Mesenchymal stem cell (in vitro differentiated cells and primary cell): ENCODE data around the gene AKT1.

Experiments
- DNase-seq: peaks from one replicate; pipeline ENCODE4 v3.0.0-alpha.2; 2013
- H2AFZ ChIP-seq: one replicate; pipeline ENCODE4 v1.6.1; 2013; ENCODE audit warnings: low read depth, mild to moderate bottlenecking, control low read depth, inconsistent platforms, low read length, moderate library complexity
- H2AK5ac ChIP-seq: 2 replicates; pipeline ENCODE4 v1.6.1; 2013; ENCODE audit warnings: low read length, moderate library complexity, mild to moderate bottlenecking, inconsistent platforms; ENCODE audit not compliant: severe bottlenecking
- H2BK120ac ChIP-seq: one replicate; pipeline ENCODE4 v1.6.1; 2013; ENCODE audit warnings: low read depth, mild to moderate bottlenecking, inconsistent platforms, low read length, moderate library complexity
- H2BK12ac ChIP-seq, 2 experiments: one replicate each; pipeline ENCODE4 v1.6.1; 2013; ENCODE audit warnings: inconsistent platforms in 2 of 2, low read length in 2 of 2, mild to moderate bottlenecking in 2 of 2, moderate library complexity in 2 of 2, control low read depth in 1 of 2
- H2BK15ac ChIP-seq: one replicate; pipeline ENCODE4 v1.6.1; 2013; ENCODE audit warnings: mild to moderate bottlenecking, low read depth, inconsistent platforms; ENCODE audit not compliant: poor library complexity, severe bottlenecking
- H2BK5ac ChIP-seq: 2 replicates; pipeline ENCODE4 v1.6.1; 2013; ENCODE audit warnings: low read depth, mild to moderate bottlenecking, low read length, control low read depth, inconsistent platforms; ENCODE audit not compliant: poor library complexity, severe bottlenecking
- H3K14ac ChIP-seq, 2 experiments: one replicate each; pipeline ENCODE4 v1.6.1; 2013; ENCODE audit warnings: inconsistent platforms in 2 of 2, low read length in 2 of 2, control low read depth in 1 of 2, mild to moderate bottlenecking in 1 of 2, moderate library complexity in 1 of 2
- H3K18ac ChIP-seq, 2 experiments: one replicate each; pipeline ENCODE4 v1.6.1; 2013; ENCODE audit warnings: inconsistent platforms in 2 of 2, low read length in 2 of 2, control low read depth in 1 of 2, low read depth in 1 of 2, mild to moderate bottlenecking in 1 of 2
- H3K23ac ChIP-seq, 2 experiments: one replicate each; pipeline ENCODE4 v1.6.1; 2013; ENCODE audit warnings: inconsistent platforms in 2 of 2, low read length in 2 of 2, mild to moderate bottlenecking in 2 of 2, moderate library complexity in 2 of 2, control low read depth in 1 of 2
- H3K27ac ChIP-seq: 2 replicates; pipeline ENCODE4 v1.5.1; 2013; ENCODE audit warnings: mild to moderate bottlenecking, moderate library complexity, low read length, control low read depth, inconsistent platforms; ENCODE audit not compliant: poor library complexity, severe bottlenecking
- H3K27me3 ChIP-seq, 2 experiments: 2 replicates each; pipeline versions ENCODE4 v1.6.1 to v1.7.0; 2013; ENCODE audit warnings: low read length in 2 of 2, mild to moderate bottlenecking in 2 of 2, moderate library complexity in 2 of 2, control low read depth in 1 of 2, inconsistent platforms in 1 of 2; ENCODE audit not compliant: control insufficient read depth in 1 of 2, insufficient read depth in 1 of 2
- H3K36me3 ChIP-seq, 2 experiments: 2 replicates each; pipeline versions ENCODE4 v1.6.1 to v1.7.0; 2013; ENCODE audit warnings: low read length in 2 of 2, control low read depth in 1 of 2, inconsistent platforms in 1 of 2, low read depth in 1 of 2, mild to moderate bottlenecking in 1 of 2; ENCODE audit not compliant: insufficient read depth in 2 of 2, control insufficient read depth in 1 of 2
- H3K4ac ChIP-seq, 2 experiments: one replicate each; pipeline ENCODE4 v1.6.1; 2013; ENCODE audit warnings: inconsistent platforms in 2 of 2, low read length in 2 of 2, mild to moderate bottlenecking in 2 of 2, moderate library complexity in 2 of 2, control low read depth in 1 of 2, low read depth in 1 of 2
- H3K4me1 ChIP-seq: 2 replicates; pipeline ENCODE4 v1.6.1; 2013; ENCODE audit warnings: low read depth, low read length, control low read depth; ENCODE audit not compliant: control insufficient read depth, insufficient read depth
- H3K4me2 ChIP-seq: 2 replicates; pipeline ENCODE4 v1.6.1; 2013; ENCODE audit warnings: low read length, mild to moderate bottlenecking, inconsistent platforms; ENCODE audit not compliant: poor library complexity, severe bottlenecking
- H3K4me3 ChIP-seq, 2 experiments: 2 replicates each; pipeline versions ENCODE4 v1.5.1 to v1.7.0; 2013; ENCODE audit warnings: low read length in 2 of 2, mild to moderate bottlenecking in 2 of 2, control low read depth in 1 of 2, low read depth in 1 of 2; ENCODE audit not compliant: insufficient read depth in 1 of 2
- H3K79me1 ChIP-seq: replicated peaks from 2 replicates; pipeline ENCODE4 v1.6.1; 2013; ENCODE audit warnings: mild to moderate bottlenecking, control low read depth, low read length, inconsistent platforms; ENCODE audit not compliant: poor library complexity, severe bottlenecking
- H3K9ac ChIP-seq: 2 replicates; pipeline ENCODE4 v1.7.0; 2013; ENCODE audit warnings: mild to moderate bottlenecking, low read length, moderate library complexity
- H3K9me3 ChIP-seq: 2 replicates; pipeline ENCODE4 v1.7.0; 2013; ENCODE audit warnings: mild to moderate bottlenecking, low read length; ENCODE audit not compliant: control insufficient read depth
- H4K8ac ChIP-seq: one replicate; pipeline ENCODE4 v1.6.1; 2013; ENCODE audit warnings: inconsistent platforms, mild to moderate bottlenecking, low read length, moderate library complexity
- H4K91ac ChIP-seq: one replicate; pipeline ENCODE4 v1.6.1; 2013; ENCODE audit warnings: mild to moderate bottlenecking, low read length, inconsistent platforms
- WGBS: methylation state at CpG from one replicate; pipeline ENCODE4 v1.1.7; 2013; ENCODE audit warnings: mixed read lengths; 5-methylcytosine and 5-hydroxymethylcytosine counted together

The AKT1 gene

DNA sequence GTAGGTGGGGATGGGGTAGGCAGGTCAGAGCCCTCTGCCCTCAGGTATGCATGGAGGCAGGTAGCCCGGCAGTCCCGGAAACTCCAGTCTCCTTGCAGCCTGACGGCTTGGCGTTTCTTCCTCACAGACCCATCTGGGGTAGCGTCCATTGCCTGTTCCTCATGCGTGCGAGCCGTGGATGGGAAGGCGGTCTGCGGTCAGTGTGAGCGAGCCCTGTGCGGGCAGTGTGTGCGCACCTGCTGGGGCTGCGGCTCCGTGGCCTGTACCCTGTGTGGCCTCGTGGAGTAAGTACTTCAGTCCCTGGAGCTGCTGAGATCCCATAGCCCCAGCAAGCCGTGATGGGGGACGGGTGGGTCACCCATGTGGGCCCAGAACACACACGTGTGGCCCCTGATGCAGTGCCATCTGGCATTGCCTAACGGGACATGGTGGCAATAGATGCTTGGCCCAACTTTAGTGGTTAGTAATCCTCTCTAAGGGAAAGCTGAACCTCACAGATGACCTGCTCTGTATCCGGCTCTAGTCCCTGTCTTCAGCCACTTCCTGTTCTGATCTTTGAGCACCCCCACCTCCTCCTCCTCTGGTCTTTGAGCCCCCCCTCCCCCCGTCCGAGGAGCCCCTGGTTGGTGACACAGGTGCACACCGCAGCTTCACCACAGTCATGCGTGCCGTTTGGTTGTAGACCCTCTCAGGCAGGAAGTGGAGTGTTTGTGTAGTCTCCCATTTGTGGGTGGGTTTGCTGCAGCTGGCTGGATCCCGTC lies 38.9 kb downstream of the AKT1 start:
- H2BK12ac ChIP-seq, result no peak overlapping the region
- H2BK120ac ChIP-seq, result no peak overlapping the region
- no peak overlapping the region for H4K8ac ChIP-seq
- no peak overlapping the region for H3K23ac ChIP-seq
- H3K18ac ChIP-seq, result no peak overlapping the region
- no peaks in the 10 kb centered on the region for H3K27me3 ChIP-seq
- DNase-seq, result no peak
- H3K27ac ChIP-seq, result no peak overlapping the region
- no peak overlapping the region for H2AK5ac ChIP-seq
- no peak overlapping the region for H3K4ac ChIP-seq
- H2BK5ac ChIP-seq, result no peak overlapping the region
- H2AFZ ChIP-seq, result no peak overlapping the region
- no peak overlapping the region for H4K91ac ChIP-seq
- no peak overlapping the region for H3K4me3 ChIP-seq
- no peak overlapping the region for H3K14ac ChIP-seq
- WGBS, result 95% methylated on average over 27 of the region's 27 CpGs
- peaks cover 51% of the 10 kb centered on the region for H3K79me1 ChIP-seq
- no peaks in the 10 kb centered on the region for H3K9me3 ChIP-seq
- H3K36me3 ChIP-seq, result peaks cover 61 to 66% of the 10 kb centered on the region in 2 experiments
- H2BK15ac ChIP-seq, result no peak overlapping the region
- H3K4me2 ChIP-seq, result no peak overlapping the region
- peaks cover 26% of the 10 kb centered on the region for H3K4me1 ChIP-seq
- H3K9ac ChIP-seq, result no peak overlapping the region

DNA sequence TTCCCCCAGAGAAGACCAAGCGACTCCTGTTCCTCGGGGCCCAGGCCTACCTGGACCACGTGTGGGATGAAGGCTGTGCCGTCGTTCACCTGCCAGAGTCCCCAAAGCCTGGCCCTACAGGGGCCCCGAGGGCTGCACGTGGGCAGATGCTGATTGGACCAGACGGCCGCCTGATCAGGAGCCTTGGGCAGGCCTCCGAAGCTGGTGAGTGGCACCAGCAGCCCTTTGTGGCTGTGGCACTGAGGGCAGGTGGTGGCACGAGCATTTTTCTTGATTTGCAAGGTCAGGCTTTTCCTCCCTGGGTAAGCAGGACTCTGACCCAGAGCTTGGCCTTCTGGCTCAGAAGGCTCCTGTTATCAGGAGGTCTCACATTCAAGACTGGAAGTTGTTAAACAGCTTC lies 39.9 kb downstream of the AKT1 start:
- peaks cover 52 to 57% of the 10 kb centered on the region in 2 experiments for H3K36me3 ChIP-seq
- no peak overlapping the region for H4K8ac ChIP-seq
- H3K27me3 ChIP-seq, result no peaks in the 10 kb centered on the region
- H2BK15ac ChIP-seq, result no peak overlapping the region
- no peak overlapping the region for H3K23ac ChIP-seq
- H3K14ac ChIP-seq, result no peak overlapping the region
- H3K4me1 ChIP-seq, result peaks cover 22% of the 10 kb centered on the region
- peak overlapping the region; percentile 97 for H3K9ac ChIP-seq
- DNase-seq, result no peak
- H2BK5ac ChIP-seq, result no peak overlapping the region
- H3K79me1 ChIP-seq, result peaks cover 43% of the 10 kb centered on the region
- H3K9me3 ChIP-seq, result no peaks in the 10 kb centered on the region
- no peak overlapping the region for H2AK5ac ChIP-seq
- H3K4me2 ChIP-seq, result no peak overlapping the region
- no peak overlapping the region for H3K4me3 ChIP-seq
- no peak overlapping the region for H4K91ac ChIP-seq
- no peak overlapping the region for H3K27ac ChIP-seq
- H2AFZ ChIP-seq, result no peak overlapping the region
- no peak overlapping the region for H3K18ac ChIP-seq
- H2BK12ac ChIP-seq, result no peak overlapping the region
- no peak overlapping the region for H3K4ac ChIP-seq
- H2BK120ac ChIP-seq, result no peak overlapping the region
- 96% methylated on average over 11 of the region's 11 CpGs for WGBS

GRCh38 chr14:104754213-104754851 lies 41.2 kb downstream of the AKT1 start:
- Histone ChIP-seq H3K14ac (no peak overlapping the region), H3K23ac (peak overlapping the region in 1 of 2 experiments; percentile 74), H3K4ac (no peak overlapping the region), H3K9me3 (no peaks in the 10 kb centered on the region), H2BK15ac (no peak overlapping the region), H2BK12ac (no peak overlapping the region), H4K91ac (no peak overlapping the region), H3K4me3 (peak overlapping the region in 1 of 2 experiments; percentile 96), H4K8ac (no peak overlapping the region), H2AFZ (no peak overlapping the region), H3K4me1 (peaks cover 31% of the 10 kb centered on the region), H3K18ac (no peak overlapping the region), H3K79me1 (peaks cover 32% of the 10 kb centered on the region), H3K27me3 (no peaks in the 10 kb centered on the region), H3K27ac (no peak overlapping the region), H2BK120ac (no peak overlapping the region), H3K4me2 (peak overlapping the region; percentile 95), H2BK5ac (no peak overlapping the region), H2AK5ac (no peak overlapping the region), H3K36me3 (peaks cover 42 to 44% of the 10 kb centered on the region in 2 experiments), H3K9ac (peak overlapping the region; percentile 97)
- DNase-seq, result no peak
- 85% methylated on average over 11 of the region's 13 CpGs for WGBS

DNA sequence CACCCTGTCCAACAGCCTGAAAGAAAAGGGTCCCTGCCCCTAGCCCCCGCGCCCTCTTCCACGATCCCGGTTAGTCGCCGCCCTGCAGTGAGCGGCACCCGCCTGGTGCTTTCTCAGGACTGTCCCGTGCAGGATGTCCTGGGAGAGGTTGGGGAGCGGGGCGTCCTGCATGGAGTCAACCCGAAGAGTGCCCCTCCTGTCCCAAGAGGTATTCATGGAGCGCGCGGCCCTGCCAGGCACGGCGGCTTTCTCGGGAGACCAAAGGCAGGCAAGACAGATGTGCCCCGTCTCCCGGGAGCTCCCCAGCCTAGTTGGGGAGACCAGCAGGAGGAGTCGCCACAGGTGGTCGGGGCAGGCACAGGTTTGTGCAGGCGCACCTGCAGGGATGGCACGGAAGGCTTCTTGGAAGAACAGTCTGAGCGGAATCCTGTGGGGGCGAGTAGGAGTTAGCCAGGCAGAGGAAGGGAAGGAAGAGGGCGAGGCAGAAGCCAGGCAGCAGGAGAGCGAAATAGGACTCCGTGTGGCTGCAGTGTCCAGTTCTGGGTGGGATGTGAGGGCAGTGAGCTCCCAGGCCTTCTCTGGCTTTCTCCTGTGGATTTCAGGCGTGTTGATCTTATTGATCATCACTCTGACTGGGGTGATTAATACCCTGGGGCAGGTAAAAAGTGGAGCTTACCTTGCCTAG lies 41.9 kb downstream of the AKT1 start:
- H2BK15ac ChIP-seq, result peak overlapping the region; percentile 44
- no peak overlapping the region for H2AFZ ChIP-seq
- H3K9ac ChIP-seq, result peak overlapping the region; percentile 97
- no peaks in the 10 kb centered on the region for H3K9me3 ChIP-seq
- peak overlapping the region; percentile 73 to 91 for H3K4ac ChIP-seq
- peak overlapping the region in 1 of 2 experiments; percentile 99 for H3K14ac ChIP-seq
- H4K91ac ChIP-seq, result peak overlapping the region; percentile 85
- H3K79me1 ChIP-seq, result peaks cover 29% of the 10 kb centered on the region
- H3K23ac ChIP-seq, result peak overlapping the region in 1 of 2 experiments; percentile 48
- H3K4me2 ChIP-seq, result peak overlapping the region; percentile 95
- H3K18ac ChIP-seq, result peak overlapping the region; percentile 92 to 98
- H2AK5ac ChIP-seq, result no peak overlapping the region
- peak overlapping the region; percentile 54 for H2BK120ac ChIP-seq
- no peak overlapping the region for H3K27ac ChIP-seq
- H2BK5ac ChIP-seq, result no peak overlapping the region
- H3K27me3 ChIP-seq, result no peaks in the 10 kb centered on the region
- H3K36me3 ChIP-seq, result peaks cover 36 to 37% of the 10 kb centered on the region in 2 experiments
- peak; percentile 20 for DNase-seq
- H3K4me3 ChIP-seq, result peak overlapping the region; percentile 96
- H3K4me1 ChIP-seq, result peaks cover 37% of the 10 kb centered on the region
- H2BK12ac ChIP-seq, result peak overlapping the region in 1 of 2 experiments; percentile 2
- peak overlapping the region; percentile 48 for H4K8ac ChIP-seq
- 3% methylated on average over 30 of the region's 30 CpGs for WGBS
